Activated T-helper 1 cell treated with anti-CD3 and anti-CD28 coated beads, Interleukin-12 subunit alpha, Interleukin-12 subunit beta, Interleukin-2, Interleukin-4 antibody, amounts not matched to agents 30 ng/mL and 10 ng/mL and 1 ng/mL, durations not matched to agents 14 hours and 24 hours and 36 hours (primary cell): ENCODE measurements around the gene TMEM250. TPM values are rescaled to one million over a fixed set of nuclear protein-coding genes. Genes with fewer than 3 reads are reported as not detected.

Experiments
- DNase-seq: peaks from one replicate; pipeline ENCODE4 v3.0.0; 2021; ENCODE audit warnings: low spot score
- H3K27ac Mint-ChIP-seq: one replicate; pipeline ENCODE4 v1.8.0; 2021; ENCODE audit warnings: mild to moderate bottlenecking, mixed read lengths
- H3K27me3 Mint-ChIP-seq: one replicate; pipeline ENCODE4 v1.8.0; 2022; ENCODE audit warnings: mild to moderate bottlenecking, moderate library complexity, mixed read lengths; ENCODE audit not compliant: insufficient read depth
- H3K36me3 Mint-ChIP-seq: one replicate; pipeline ENCODE4 v1.8.0; 2021; ENCODE audit warnings: low read depth, mixed read lengths
- H3K4me1 Mint-ChIP-seq: one replicate; pipeline ENCODE4 v1.8.0; 2021; ENCODE audit warnings: low read depth, mixed read lengths
- H3K4me3 Mint-ChIP-seq: one replicate; pipeline ENCODE4 v1.8.0; 2021; ENCODE audit warnings: mild to moderate bottlenecking, moderate library complexity, mixed read lengths
- H3K9me3 Mint-ChIP-seq: one replicate; pipeline ENCODE4 v1.8.0; 2021; ENCODE audit warnings: mixed read lengths
- intact Hi-C: fragments of 100-400 bp; cut with micrococcal nuclease; formaldehyde crosslinking; loops from one replicate; pipeline ENCODE4 v1.15.1; 2024
- total RNA-seq: library from RNA; stranded (reverse); gene quantifications from 2 replicates; pipeline ENCODE4 v1.2.3, GENCODE V29; 2022

TMEM250 gene
- total RNA-seq, 1 donor from 2014 or later, result 51.5 TPM

DNA sequence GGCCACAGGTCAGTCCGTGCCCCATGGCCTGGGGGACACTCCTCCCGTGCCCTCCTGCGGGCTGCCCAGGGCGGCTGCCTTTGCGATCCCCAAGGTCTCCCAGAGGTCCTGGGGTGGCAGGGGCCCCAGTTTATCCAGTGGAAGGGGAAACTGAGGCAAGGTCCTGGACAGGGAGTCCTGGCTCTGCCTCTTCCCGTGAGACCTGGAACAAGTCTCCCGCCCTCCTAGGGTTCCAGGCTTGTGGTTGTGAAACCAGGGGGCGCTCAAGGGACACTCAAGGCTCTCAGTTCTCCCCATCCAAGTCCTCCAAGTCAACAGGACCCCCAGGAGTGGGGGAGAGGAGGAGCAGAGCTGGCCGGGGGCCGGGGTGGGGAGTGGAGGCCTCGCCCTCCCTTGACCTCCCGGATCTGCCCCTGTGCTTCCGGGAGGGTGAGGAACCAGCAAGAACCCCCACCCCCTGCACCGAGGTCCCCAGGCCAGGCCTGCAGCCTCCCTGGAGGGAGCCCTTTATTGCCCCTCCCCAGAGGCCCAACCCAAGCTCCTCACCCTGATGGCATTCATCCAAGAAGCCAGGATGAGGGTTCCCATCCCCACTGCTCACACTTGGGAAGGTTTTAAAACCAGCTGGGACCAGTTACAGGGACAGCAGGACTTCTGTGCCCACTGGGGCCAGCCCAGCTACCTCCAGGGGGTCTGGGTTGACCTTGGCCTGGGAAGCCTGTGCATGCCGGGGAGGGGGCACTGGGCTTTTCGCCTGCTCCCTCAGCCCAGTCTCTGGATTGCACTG, 24.7 kb upstream of the TMEM250 start:
- DNase-seq, result no peak
- peaks cover 6% of the 10 kb centered on the region for H3K27me3 Mint-ChIP-seq
- no peaks in the 10 kb centered on the region for H3K36me3 Mint-ChIP-seq
- no peaks in the 10 kb centered on the region for H3K9me3 Mint-ChIP-seq
- intact Hi-C loops, result no loop called here
- no peak overlapping the region for H3K4me3 Mint-ChIP-seq
- no peak overlapping the region for H3K27ac Mint-ChIP-seq
- no peaks in the 10 kb centered on the region for H3K4me1 Mint-ChIP-seq

DNA sequence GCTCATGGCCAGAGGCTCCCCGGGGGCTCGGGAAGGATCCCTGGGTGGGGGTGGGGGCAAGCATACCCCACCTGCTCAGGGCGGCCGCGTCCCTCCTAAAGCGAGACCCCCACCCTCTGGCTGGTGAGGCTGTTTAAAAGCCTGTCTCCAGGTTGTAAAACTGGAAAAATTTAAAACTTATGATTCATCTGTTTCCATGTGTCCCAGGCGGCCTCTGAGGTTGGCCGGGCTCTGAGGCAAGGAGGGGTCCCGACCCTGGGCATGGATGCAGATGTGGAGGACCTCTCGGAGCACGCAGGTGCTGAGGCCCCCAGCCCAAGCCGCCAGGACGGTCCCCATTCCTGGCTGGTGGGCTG, 24.2 kb upstream of the TMEM250 start:
- H3K27me3 Mint-ChIP-seq, result peaks cover 6% of the 10 kb centered on the region
- no peak for DNase-seq

DNA sequence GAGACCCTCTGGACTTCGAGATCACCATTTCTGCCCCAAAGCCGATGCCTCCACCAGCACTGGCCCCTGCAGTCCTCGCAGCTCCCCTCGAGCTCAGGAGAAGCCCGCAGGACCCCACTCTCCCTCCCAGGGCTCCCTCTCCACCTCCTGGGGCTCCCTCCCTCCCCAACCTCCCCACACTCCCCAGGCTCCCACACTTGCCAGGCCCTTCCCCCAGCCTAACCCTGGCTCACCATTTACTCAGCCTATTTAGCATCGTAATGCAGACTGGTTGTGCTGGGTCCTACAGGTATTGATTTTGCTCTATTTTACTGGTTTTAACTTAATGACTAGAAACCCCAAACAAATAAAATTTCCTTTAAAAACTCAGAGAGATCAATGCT, 23.7 kb upstream of the TMEM250 start:
- intact Hi-C loops, result no loop called here
- Mint-ChIP-seq H3K4me1 (no peaks in the 10 kb centered on the region), H3K36me3 (no peaks in the 10 kb centered on the region), H3K4me3 (no peak overlapping the region), H3K27ac (no peak overlapping the region), H3K9me3 (no peaks in the 10 kb centered on the region), H3K27me3 (peaks cover 6% of the 10 kb centered on the region)
- DNase-seq, result no peak

More for the DNA sequence above, 24.2 kb upstream of the TMEM250 start:
- H3K27ac Mint-ChIP-seq, result no peak overlapping the region
- no peaks in the 10 kb centered on the region for H3K36me3 Mint-ChIP-seq
- H3K4me1 Mint-ChIP-seq, result no peaks in the 10 kb centered on the region
- intact Hi-C loops, result no loop called here
- no peak overlapping the region for H3K4me3 Mint-ChIP-seq
- H3K9me3 Mint-ChIP-seq, result no peaks in the 10 kb centered on the region

DNA sequence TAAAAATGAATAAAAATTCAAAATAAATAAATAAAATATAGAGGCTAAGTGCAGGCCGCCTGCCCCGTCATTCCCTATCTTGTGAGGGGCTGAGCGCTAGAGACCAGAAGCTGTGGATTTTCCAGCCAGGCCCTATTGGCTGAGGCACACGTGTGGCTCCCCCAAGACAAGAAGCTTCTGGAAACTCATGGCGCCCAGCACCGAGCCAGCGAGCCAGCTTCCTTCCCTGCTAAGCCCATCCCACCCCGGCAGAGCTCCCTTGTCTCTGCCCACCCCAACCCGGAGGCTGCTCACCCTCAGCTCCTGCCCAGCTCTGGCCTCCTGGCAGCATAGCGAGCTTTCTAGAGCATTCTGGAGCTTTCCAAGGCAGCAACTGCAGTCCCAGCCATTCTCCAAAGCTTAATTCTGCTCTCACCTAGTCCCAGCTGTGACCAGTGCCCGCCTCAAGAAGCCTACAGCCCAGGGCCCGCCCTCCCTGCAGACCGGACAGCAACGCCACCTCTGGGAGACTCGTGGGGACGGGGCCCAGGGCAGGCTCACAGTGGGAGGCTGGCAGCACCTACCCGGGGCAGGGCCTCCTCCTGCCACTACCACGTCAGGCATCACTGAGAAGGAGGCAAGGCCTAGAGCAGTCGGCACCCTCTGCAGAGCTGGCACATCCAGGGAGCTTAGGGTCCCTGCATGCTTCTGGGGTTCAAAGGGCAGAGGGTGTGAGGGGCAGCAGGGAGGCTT, 23.2 kb upstream of the TMEM250 start:
- intact Hi-C loops, result no loop called here
- peaks cover 6% of the 10 kb centered on the region for H3K27me3 Mint-ChIP-seq
- no peaks in the 10 kb centered on the region for H3K4me1 Mint-ChIP-seq
- H3K27ac Mint-ChIP-seq, result no peak overlapping the region
- no peak for DNase-seq
- no peak overlapping the region for H3K4me3 Mint-ChIP-seq
- no peaks in the 10 kb centered on the region for H3K9me3 Mint-ChIP-seq
- H3K36me3 Mint-ChIP-seq, result no peaks in the 10 kb centered on the region

DNA sequence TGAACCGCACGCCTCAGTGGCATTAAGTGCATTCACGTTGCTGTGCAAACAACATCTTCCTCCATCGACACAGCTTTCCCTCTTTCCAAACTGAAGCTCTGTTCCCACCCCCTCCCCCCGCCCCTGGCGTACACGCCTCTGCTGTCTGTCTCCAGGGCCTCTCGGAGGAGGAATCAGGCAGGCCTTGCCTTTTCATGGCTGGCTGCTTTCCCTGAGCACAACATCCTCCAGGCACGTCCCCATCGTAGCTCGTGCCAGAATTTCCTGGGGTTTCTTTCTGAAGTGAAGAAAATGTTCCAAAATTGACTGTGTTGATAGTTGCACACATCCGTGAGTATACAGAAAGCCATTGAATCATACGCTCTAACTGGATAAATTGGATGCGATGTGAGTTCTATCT, 22.3 kb upstream of the TMEM250 start:
- H3K27ac Mint-ChIP-seq, result no peak overlapping the region
- H3K9me3 Mint-ChIP-seq, result no peaks in the 10 kb centered on the region
- H3K4me1 Mint-ChIP-seq, result no peaks in the 10 kb centered on the region
- DNase-seq, result no peak
- intact Hi-C loops, result no loop called here
- H3K27me3 Mint-ChIP-seq, result peaks cover 6% of the 10 kb centered on the region
- no peaks in the 10 kb centered on the region for H3K36me3 Mint-ChIP-seq
- no peak overlapping the region for H3K4me3 Mint-ChIP-seq

DNA sequence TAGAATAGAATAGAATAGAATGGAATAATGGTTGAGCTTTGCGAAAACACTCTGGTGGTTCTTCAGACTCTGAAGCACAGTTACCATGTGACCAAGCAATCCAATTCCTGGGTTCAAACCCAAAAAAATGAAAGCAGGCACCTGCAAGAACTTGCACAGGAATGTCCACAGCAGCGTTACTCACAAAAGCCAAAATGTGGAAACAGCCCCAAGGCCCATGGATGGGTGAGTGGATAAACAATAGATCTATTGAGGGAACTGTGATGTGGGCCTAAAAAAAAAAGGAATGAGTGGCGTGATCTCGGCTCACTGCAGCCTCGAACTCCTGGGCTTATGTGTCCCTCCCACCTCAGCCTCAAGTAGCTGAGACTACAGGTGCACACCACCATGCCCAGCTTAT, 21.4 kb upstream of the TMEM250 start:
- intact Hi-C loops, result no loop called here
- Mint-ChIP-seq H3K27me3 (peaks cover 4% of the 10 kb centered on the region), H3K9me3 (no peaks in the 10 kb centered on the region), H3K4me1 (no peaks in the 10 kb centered on the region), H3K36me3 (no peaks in the 10 kb centered on the region), H3K4me3 (no peak overlapping the region), H3K27ac (no peak overlapping the region)
- DNase-seq, result no peak

DNA sequence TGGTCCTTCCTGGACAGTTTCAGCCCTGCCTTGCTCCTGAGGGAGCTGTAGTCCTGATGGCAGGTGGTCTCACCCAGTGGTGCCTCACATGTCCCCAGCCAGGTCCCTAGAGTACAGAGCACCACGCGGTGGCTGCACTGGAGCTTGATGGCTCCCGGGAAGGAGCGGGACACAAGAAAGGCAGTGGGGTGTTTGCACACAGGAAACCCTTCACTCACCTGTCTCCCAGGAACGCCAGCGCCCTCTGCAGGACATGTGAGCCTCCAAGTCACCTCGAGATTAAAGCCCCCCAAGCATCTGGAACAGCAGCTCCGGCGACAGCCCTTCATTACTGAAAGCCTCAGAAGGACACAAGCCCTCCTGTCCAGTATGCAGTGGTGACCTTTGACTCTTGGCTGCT, 19.9 kb upstream of the TMEM250 start:
- H3K9me3 Mint-ChIP-seq, result no peaks in the 10 kb centered on the region
- no peaks in the 10 kb centered on the region for H3K4me1 Mint-ChIP-seq
- intact Hi-C loops, result no loop called here
- H3K4me3 Mint-ChIP-seq, result no peak overlapping the region
- no peak for DNase-seq
- no peak overlapping the region for H3K27ac Mint-ChIP-seq
- no peaks in the 10 kb centered on the region for H3K36me3 Mint-ChIP-seq
- peaks cover 14% of the 10 kb centered on the region for H3K27me3 Mint-ChIP-seq

DNA sequence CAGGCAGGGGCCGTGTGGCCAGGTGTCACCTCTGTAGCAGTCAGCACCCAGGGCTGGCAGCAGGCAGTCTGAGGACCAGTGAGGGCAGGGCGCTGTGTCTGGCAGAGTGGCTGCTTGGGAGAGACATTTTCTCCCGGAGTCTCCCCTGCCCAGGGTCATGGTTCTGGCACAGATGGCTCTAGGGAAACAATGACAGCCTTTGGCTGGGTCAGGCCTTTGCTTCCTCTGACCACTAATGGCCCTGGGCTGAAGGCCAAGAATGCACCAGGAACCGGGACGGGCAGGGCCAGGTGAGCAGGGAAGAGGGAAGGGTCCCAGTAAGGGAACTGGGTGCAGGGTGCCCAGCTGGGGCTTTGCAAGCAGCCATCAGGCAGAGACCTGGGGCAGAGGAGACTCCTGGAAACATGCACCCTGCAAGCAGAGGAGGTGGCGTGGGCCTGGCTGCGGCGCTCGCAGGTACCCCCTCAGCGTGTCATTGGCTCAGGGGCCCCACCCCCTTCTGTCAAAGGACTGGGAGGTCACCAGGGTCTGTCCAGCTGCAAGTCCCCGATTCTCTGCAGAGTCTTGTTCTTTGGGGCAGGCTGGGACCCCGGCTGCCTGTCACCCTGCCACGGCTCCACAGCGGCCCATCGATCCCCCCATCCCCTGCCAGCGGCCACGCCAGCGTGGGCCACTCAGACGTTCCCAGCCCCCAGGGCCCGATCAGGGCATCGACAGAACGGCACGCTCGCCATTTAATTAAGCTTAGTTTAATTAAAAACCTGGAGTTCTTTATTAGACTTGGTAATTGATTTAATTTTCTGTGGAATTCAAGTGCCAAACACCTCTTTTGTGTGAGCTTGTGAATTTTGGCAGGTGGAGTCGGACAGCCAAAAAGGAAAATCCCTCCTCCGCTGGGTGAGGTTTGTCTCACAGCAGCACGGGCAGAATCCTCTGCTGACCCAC, 18.9 kb upstream of the TMEM250 start:
- intact Hi-C loops, result no loop called here
- Mint-ChIP-seq H3K27me3 (peaks cover 15% of the 10 kb centered on the region), H3K4me3 (no peak overlapping the region), H3K36me3 (no peaks in the 10 kb centered on the region), H3K27ac (no peak overlapping the region), H3K9me3 (no peaks in the 10 kb centered on the region), H3K4me1 (no peaks in the 10 kb centered on the region)
- no peak for DNase-seq

DNA sequence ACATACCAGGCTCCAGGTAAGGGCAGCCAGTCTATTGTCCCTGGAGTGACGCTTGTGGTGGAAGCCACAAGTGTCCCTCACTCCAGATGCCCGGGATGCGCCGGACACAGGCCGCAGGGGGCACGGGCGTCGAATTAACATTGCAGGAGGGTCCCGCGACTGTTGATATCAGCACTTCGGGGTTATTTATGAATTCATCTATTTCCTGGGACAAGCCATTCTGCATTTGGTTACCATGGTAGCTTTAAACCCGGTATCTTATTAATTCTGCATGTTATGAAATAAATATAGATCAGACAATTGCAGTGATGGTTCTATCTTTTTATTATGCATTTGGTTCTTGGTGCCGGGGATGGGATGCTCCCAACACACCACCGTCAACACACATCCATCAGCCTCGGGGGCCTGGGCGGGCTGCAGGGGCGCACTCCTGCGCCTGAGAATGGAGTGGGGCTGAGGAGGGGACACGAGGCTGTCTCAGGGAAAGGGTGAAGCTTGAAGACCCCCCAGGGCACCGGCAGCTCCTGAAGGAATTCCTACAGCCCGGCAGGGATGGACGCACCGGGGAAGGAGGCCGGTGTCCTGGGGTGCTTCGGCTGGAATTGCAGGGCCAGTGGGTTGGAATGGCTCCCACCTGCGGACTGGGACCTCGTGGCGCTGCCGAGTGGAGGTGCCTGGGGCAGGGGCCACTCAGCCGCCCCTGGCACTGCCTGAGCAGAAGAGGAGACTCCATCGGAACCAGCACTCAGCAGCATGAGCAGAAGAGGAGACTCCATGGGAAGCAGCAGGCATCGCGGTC, 17.7 kb upstream of the TMEM250 start:
- Mint-ChIP-seq H3K4me1 (no peaks in the 10 kb centered on the region), H3K4me3 (no peak overlapping the region), H3K27me3 (peaks cover 22% of the 10 kb centered on the region), H3K36me3 (no peaks in the 10 kb centered on the region), H3K27ac (no peak overlapping the region), H3K9me3 (no peaks in the 10 kb centered on the region)
- DNase-seq, result no peak
- intact Hi-C loops, result no loop called here

DNA sequence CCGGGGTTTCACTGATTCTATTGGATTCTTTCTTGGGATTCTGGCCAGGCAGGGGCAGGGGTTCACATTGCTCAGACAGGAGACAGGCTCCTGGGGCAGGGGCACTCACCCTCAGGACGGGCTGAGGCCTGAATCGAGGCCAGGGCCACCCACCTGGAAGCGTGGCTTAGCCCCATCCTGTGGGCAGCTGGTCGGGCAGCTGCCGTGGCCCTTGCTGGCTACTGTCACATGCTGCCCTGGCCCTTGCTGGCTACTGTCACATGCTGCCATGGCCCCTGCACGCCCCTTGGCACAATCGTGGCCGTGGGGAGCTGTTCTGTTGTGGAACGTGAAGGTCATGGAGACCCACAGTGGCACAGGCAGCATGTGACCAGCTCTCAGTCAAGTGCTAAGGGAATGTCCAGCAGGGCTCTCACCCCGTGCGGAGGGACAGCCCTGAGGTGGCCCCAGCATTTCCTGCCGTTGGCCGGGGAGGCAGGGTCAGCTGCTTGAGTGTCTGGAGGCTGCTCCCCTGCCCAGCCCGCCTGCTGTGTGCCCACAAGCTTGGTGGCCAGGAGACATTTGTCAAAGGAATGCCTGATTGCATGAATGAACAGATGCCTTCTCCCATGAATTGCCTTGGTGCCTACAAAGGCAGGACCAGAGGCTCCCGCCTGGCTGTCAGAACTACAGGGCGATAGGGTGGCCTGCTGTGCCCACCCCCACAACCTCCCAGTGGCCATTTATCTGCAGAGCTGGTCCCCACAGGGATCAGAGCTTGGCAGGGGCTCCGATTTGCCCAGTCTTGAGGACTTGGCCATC, 16.9 kb upstream of the TMEM250 start:
- Mint-ChIP-seq H3K4me3 (no peak overlapping the region), H3K27me3 (peaks cover 22% of the 10 kb centered on the region), H3K4me1 (no peaks in the 10 kb centered on the region), H3K9me3 (no peaks in the 10 kb centered on the region), H3K36me3 (no peaks in the 10 kb centered on the region), H3K27ac (no peak overlapping the region)
- DNase-seq, result no peak
- intact Hi-C loops, result no loop called here

DNA sequence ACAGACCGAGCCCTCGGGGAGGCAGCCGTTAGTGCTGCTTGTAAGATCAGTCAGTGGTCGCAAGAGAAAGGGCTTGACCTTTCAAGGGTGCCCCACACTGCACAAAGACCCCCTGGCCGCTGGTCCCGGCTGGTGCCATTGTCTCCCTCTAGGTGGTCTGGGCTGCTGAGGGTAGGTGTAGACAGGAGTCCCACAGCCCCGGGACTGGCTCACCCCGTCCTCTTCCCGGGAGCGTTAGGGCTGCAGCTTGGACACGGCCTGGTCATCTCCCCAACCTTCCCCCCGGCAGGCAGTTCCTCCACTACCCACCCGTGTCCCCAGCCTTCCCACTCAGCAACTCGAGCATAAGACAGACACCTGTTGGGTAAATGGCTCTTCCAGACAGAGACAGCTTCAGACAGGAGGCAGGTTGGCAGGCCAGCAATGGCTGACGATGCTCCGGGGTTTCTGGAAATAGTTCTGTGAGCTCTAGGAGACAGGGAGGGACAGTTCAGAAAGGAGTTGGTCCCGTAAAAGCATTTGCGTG, 15.3 kb upstream of the TMEM250 start:
- DNase-seq, result no peak
- no peak overlapping the region for H3K27ac Mint-ChIP-seq
- no peaks in the 10 kb centered on the region for H3K36me3 Mint-ChIP-seq
- H3K4me3 Mint-ChIP-seq, result no peak overlapping the region
- no peaks in the 10 kb centered on the region for H3K9me3 Mint-ChIP-seq
- H3K27me3 Mint-ChIP-seq, result peaks cover 24% of the 10 kb centered on the region
- H3K4me1 Mint-ChIP-seq, result no peaks in the 10 kb centered on the region
- intact Hi-C loops, result no loop called here
